ENCODE measurements around the gene IFT25. TPM values are rescaled to one million over a fixed set of nuclear protein-coding genes. Genes with fewer than 3 reads are reported as not detected.

Gene IFT25
- polyA plus RNA-seq, 1 donor from 2014 or later, result 106 TPM

DNA sequence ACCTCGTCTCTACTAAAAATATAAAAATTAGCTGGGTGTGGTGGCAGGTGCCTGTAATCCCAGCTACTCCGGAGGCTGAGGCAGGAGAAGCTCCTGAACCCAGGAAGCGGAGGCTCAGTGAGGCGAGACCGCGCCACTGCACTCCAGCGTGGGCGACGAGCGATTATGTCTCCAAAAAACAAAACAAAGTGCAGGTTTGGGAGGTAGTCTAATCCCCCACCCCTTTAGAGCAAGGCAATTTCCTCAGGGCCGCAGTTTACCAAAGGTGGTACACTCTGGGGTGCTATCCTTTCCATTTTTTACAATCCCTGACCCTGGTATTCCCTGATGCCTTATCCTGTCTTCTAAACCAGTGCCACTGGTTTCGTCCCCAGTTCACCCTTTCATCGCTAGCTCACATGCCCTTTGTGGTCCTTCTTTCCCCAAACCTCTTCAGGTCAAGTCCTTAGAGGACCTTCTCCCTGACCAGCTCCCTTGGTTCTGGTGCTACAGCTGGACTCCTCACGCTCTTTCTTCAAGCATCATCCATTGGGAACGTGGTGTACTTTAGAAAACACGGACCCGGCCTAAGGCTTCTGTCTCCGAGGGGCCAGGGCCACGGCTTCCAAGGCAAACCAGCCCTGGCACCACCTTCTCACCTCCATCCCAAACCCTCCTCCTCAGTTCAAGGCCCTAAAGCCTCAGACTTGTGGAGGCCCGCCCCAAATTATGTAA, 873 bp downstream of the IFT25 start:
- Histone ChIP-seq H3K27ac (ENCODE audit: low read length) (peak overlapping the region; percentile 14), H3K4me3 (ENCODE audit: low read length) (peak overlapping the region; percentile 93), H3K79me2 (replicated peaks; ENCODE audit: insufficient read depth, low read length) (peaks cover 16% of the 10 kb centered on the region), H3K9me2 (ENCODE audit: insufficient read depth, low read length) (no peaks in the 10 kb centered on the region), H3K4me2 (ENCODE audit: low read length) (peak overlapping the region; percentile 34), H3K9ac (ENCODE audit: low read length) (peak overlapping the region; percentile 73), H3K9me3 (ENCODE audit: low read length) (no peaks in the 10 kb centered on the region), H2AFZ (ENCODE audit: low read depth, low read length) (peak overlapping the region; percentile 84), H4K20me1 (ENCODE audit: insufficient read depth) (no peaks in the 10 kb centered on the region), H3K36me3 (ENCODE audit: insufficient read depth, low read length) (no peaks in the 10 kb centered on the region), H3K27me3 (ENCODE audit: insufficient read depth, low read depth, low read length) (no peaks in the 10 kb centered on the region), H3F3A (ENCODE audit: insufficient read depth, low read length, poor library complexity, severe bottlenecking) (no peaks in the 10 kb centered on the region)
- TF ChIP-seq, protein P1, sequence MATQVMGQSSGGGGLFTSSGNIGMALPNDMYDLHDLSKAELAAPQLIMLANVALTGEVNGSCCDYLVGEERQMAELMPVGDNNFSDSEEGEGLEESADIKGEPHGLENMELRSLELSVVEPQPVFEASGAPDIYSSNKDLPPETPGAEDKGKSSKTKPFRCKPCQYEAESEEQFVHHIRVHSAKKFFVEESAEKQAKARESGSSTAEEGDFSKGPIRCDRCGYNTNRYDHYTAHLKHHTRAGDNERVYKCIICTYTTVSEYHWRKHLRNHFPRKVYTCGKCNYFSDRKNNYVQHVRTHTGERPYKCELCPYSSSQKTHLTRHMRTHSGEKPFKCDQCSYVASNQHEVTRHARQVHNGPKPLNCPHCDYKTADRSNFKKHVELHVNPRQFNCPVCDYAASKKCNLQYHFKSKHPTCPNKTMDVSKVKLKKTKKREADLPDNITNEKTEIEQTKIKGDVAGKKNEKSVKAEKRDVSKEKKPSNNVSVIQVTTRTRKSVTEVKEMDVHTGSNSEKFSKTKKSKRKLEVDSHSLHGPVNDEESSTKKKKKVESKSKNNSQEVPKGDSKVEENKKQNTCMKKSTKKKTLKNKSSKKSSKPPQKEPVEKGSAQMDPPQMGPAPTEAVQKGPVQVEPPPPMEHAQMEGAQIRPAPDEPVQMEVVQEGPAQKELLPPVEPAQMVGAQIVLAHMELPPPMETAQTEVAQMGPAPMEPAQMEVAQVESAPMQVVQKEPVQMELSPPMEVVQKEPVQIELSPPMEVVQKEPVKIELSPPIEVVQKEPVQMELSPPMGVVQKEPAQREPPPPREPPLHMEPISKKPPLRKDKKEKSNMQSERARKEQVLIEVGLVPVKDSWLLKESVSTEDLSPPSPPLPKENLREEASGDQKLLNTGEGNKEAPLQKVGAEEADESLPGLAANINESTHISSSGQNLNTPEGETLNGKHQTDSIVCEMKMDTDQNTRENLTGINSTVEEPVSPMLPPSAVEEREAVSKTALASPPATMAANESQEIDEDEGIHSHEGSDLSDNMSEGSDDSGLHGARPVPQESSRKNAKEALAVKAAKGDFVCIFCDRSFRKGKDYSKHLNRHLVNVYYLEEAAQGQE (IDR thresholded peaks at IDR 0.05; ENCODE audit: borderline replicate concordance), result no peak
- TF ChIP-seq TAF1 (IDR thresholded peaks at IDR 0.05; ENCODE audit: low read depth), result peak; percentile 55

DNA sequence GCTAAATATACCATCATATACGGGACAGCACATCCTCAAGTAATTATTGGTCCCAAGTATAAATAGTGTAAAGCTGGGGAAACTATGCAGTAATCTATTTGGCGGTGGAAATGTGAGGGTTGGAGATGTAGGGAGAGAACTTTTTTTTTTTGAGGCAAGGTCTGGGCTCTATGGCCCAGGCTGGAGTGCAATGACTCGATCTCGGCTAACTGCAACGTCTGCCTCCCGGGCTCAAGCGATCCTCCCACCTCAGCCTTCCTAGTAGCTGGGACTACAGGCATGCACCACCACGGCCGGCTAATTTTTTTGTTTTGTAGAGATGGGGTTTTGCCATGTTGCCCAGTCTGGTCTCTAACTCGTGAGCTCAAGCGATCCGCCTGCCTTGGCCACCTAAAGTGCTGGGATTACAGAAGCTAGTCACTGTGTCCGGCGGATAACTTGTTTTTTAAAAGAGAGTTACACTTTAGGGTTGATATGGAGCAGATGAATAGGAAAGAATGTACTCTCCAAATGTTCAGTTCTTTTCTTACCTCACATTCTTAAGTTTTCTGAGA, 1.9 kb downstream of the IFT25 start:
- H3K27ac ChIP-seq (ENCODE audit: low read length), result no peak overlapping the region
- TF ChIP-seq POLR2AphosphoS5 (IDR thresholded peaks at IDR 0.05) (no peak), RAD21 (conservative IDR thresholded peaks at IDR 0.05) (no peak), EZH2 (IDR thresholded peaks at IDR 0.05; ENCODE audit: borderline replicate concordance, insufficient read depth, low read length, poor library complexity, severe bottlenecking) (no peak), TAF1 (IDR thresholded peaks at IDR 0.05; ENCODE audit: low read depth) (no peak), SMC3 (conservative IDR thresholded peaks at IDR 0.05; ENCODE audit: poor library complexity) (no peak), MXI1 (conservative IDR thresholded peaks at IDR 0.05; ENCODE audit: poor library complexity, severe bottlenecking) (no peak), EP300 (conservative IDR thresholded peaks at IDR 0.05; ENCODE audit: poor library complexity, severe bottlenecking) (no peak)
- TF ChIP-seq, protein P2, sequence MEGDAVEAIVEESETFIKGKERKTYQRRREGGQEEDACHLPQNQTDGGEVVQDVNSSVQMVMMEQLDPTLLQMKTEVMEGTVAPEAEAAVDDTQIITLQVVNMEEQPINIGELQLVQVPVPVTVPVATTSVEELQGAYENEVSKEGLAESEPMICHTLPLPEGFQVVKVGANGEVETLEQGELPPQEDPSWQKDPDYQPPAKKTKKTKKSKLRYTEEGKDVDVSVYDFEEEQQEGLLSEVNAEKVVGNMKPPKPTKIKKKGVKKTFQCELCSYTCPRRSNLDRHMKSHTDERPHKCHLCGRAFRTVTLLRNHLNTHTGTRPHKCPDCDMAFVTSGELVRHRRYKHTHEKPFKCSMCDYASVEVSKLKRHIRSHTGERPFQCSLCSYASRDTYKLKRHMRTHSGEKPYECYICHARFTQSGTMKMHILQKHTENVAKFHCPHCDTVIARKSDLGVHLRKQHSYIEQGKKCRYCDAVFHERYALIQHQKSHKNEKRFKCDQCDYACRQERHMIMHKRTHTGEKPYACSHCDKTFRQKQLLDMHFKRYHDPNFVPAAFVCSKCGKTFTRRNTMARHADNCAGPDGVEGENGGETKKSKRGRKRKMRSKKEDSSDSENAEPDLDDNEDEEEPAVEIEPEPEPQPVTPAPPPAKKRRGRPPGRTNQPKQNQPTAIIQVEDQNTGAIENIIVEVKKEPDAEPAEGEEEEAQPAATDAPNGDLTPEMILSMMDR (IDR thresholded peaks at IDR 0.05; ENCODE audit: poor library complexity, severe bottlenecking), result no peak
- TF ChIP-seq, protein P1 (IDR thresholded peaks at IDR 0.05; ENCODE audit: borderline replicate concordance), result no peak
- H3K27me3 ChIP-seq (ENCODE audit: insufficient read depth, low read depth, low read length), result no peaks in the 10 kb centered on the region
- no peak overlapping the region for H2AFZ ChIP-seq (ENCODE audit: low read depth, low read length)
- no peaks in the 10 kb centered on the region for H3F3A ChIP-seq (ENCODE audit: insufficient read depth, low read length, poor library complexity, severe bottlenecking)
- no peaks in the 10 kb centered on the region for H3K9me2 ChIP-seq (ENCODE audit: insufficient read depth, low read length)
- H3K36me3 ChIP-seq (ENCODE audit: insufficient read depth, low read length), result no peaks in the 10 kb centered on the region
- peaks cover 16% of the 10 kb centered on the region for H3K79me2 ChIP-seq (replicated peaks; ENCODE audit: insufficient read depth, low read length)
- H3K4me3 ChIP-seq (ENCODE audit: low read length), result no peak overlapping the region
- H3K4me2 ChIP-seq (ENCODE audit: low read length), result no peak overlapping the region
- no peaks in the 10 kb centered on the region for H3K9me3 ChIP-seq (ENCODE audit: low read length)
- no peak overlapping the region for H3K9ac ChIP-seq (ENCODE audit: low read length)
- no peaks in the 10 kb centered on the region for H4K20me1 ChIP-seq (ENCODE audit: insufficient read depth)

Measured in neural cell (in vitro differentiated cells).